Measurements from ENCODE around the gene HERC4.
"Not testable (repeated sequence)": the region's sequence is repeated elsewhere in the genome, so short reads cannot be mapped to it uniquely, and the experiment has no call there.

Gene HERC4

DNA sequence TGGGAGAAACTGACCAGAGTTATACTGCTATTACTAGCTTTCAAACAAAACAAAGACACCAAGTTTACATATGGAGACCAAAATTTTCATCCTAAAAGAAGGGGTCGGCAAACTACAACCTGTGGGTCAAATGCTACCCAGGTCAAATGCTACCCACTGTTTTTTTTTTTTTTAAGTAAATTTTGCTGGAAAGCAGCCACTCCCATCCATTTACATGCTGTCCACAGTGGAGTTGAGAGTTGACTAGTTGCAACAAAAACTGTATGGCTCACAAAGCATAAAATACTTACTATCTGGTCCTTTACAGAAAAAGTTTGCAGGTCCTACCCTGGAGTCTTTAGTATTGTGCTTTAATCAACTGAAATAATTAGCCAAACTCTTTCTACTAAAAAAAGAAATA is 99.2 kb downstream of the HERC4 start:
- H3K4me3 ChIP-seq (ENCODE audit: low read depth, low read length): no peak overlapping the region

DNA sequence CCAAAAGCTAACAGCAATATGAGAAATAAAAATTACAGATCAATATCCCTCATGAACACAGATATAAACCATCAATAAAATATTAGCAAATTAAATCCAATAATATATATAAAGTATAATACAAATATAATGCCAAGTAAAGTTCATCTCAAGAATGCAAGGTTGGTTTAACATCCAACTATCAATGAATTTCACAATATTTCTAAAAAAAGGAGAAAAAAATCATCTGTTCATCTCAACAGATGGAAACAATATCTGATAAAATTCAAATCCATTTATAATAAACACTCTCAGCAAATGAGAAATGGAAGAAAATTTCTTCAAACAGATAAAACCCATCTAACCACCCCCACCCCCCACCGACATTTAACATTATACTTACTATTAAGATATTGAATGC is 103.8 kb downstream of the HERC4 start:
- H3K4me3 ChIP-seq (ENCODE audit: low read depth, low read length): no peak overlapping the region

DNA sequence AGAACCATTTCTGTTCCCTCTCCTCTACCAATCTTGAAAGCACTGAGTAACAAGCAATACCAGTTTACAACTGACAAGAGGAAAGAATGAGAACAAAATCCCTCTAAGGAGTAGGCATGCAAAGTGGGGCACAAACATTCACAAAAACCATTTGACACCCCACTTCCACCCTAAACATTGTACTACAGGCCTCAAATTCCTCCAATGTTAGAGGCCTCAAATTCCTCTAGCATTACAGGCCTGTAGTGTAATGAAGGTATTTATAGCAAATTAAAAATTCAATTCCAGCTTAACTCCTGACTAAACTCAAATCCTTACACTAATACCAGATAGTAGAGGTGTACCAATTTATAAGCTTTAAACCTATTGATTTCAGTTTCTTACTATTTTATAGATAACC is 105.2 kb downstream of the HERC4 start:
- no peak overlapping the region for H3K4me3 ChIP-seq (ENCODE audit: low read depth, low read length)

DNA sequence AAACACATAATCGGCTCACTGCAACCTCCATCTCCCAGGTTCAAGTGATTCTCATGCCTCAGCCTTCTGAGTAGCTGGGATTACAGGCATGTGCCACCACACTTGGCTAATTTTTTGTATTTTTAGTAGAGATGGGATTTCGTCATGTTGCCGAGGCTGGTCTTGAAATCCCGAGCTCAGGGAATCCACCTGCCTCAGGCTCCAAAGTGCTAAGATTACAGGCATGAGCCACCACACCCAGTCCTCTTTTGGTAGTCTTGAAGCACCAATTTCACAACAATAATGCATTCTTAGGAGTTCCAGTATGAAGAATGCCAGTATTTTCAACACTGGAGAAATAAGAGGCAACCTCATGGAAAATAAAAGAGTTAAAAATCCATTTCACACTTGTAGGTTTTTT is 109.0 kb downstream of the HERC4 start:
- not testable (repeated sequence) for H3K4me3 ChIP-seq (ENCODE audit: low read depth, low read length)

DNA sequence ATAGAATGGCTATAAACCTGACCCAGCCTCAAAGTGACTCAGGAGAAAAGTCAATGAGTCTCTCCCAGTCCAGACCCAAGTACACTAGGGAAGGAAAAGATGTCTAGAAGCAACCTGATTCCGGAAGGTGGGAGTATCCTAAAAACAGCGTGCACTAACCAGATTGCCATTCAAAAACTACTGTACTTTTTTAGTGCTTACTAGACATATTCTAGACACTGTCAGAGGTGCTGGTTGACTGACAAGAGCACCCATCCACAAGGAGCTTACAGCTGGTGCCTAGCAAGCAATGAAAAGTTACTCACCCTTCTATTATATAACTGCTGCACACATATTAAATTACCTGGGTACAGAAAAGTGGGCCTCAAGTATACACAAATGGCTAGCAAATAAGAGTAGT is 109.6 kb downstream of the HERC4 start:
- H3K4me3 ChIP-seq (ENCODE audit: low read depth, low read length): no peak overlapping the region

DNA sequence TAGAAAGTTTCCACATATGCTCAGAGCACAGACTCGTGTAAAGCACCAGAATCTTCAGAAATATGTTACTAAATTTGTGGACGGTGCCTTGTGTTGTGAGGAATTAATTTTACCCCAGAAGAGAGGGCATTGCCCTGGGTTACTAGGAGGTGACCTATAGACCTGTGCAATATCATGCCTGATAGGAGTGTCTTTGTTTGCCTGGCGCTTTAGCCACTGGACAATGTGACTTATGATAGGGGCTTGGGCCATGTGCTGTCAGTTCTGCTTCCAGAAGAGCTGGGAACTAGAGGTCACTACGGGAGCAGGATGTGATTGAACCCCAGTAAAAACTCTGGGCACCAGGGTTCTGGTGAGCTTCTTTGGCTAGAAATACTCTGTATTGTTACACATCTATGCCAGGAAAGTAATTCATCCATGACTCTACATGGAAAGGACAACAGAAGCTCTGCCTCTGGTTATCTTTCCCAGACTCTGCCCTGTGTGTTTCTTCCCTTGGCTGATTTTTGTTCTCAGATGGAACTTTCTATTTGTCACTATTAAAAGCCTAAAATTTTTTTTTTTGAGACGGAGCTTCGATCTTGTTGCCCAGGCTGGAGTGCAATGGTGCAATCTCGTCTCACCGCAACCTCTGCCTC is 115.1 kb downstream of the HERC4 start:
- H3K4me3 ChIP-seq (ENCODE audit: low read depth, low read length): no peak overlapping the region

DNA sequence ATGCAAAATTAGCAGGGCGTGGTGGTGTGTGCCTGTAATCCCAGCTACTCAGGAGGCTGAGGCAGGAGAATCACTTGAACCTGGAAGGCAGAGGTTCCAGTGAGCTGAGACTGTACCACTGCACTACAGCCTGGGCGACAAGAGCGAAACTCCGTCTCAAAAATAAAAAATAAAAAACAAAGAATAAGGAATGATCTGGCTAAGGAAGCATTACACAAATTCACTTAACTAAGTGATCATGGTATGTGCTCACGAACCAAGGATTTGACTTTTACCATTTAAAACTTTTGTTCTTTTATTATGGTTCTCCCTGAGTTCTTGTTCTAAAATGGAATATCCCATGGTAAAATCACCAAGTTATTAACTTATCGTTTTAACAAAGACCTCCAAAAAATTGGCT is 119.5 kb downstream of the HERC4 start:
- no peak overlapping the region for H3K4me3 ChIP-seq (ENCODE audit: low read depth, low read length)

DNA sequence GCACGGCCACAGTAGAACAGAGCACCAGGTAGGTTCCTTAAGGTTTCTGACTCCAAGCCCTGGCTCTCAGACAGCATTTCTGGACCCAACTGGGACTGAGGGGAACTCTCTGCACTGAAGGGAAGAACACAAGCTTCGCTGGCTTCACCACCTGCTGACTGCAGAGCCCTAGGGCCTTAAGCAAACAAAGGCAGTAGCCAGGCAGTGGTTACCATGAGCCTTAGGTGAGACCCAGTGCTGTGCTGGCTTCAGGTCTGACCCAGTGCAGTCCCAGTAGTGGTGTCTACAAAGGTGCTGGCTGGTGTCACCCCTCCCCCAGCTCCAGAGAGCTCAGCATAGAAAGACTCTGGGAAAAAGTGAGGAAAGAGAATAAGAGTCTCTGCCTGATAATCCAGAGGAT is 131.2 kb downstream of the HERC4 start:
- H3K4me3 ChIP-seq (ENCODE audit: low read depth, low read length): no peak overlapping the region

DNA sequence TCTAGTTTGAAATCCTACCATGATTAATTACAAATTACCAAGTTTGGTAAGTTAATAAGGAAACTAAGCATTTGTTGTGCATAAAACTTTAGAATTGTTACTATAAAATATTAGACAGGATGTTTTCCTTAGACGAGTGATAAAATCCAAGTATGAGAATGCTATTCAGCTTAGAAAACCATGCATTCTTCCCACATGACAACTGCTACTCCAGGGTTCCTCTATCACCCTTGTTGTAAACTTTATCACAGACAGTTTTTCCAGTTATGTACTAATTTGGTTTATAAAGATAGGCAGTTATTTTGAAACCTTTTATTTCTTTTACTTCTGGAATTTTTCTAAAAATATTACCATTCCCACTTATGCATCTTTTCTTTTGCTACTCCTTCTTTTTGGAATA is 138.7 kb downstream of the HERC4 start:
- no peak overlapping the region for H3K4me3 ChIP-seq (ENCODE audit: low read depth, low read length)

DNA sequence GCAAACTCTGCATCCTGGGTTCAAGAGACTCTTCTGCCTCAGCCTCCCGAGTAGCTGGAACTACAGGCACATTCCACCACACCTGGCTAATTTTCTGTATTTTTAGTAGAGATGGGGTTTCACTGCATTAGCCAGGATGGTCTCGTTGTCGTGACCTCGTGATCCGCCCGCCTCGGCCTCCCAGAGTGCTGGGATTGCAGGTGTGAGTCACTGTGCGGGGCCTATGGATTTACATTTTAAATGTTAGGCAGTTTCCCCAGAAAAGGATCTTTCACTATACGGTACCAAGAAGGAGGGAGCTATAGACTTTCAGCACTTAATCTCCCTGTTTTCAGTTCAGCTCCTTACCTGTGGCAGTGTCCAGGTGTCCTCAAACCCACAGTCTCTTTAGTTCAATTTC is 139.9 kb downstream of the HERC4 start:
- no peak overlapping the region for H3K4me3 ChIP-seq (ENCODE audit: low read depth, low read length)

DNA sequence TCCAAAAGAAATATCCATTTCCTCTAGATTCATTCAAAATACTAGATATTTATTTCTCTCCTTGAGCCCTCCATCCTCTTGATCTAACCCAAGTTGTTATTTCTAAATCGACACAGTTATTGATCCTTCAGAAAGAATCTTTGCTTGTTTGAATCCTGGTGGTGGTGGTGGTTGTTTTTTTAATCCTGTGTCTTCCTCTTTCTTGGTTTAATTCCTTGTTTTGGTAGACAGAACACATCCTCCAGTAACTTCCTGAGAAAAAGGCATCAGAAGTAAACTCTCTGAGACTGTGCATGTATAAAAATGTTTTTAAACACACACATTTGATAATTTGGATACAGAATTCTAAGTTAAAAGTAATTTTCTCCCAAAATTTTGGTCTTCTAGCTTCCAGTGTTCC is 140.7 kb downstream of the HERC4 start:
- no peak overlapping the region for H3K4me3 ChIP-seq (ENCODE audit: low read depth, low read length)

DNA sequence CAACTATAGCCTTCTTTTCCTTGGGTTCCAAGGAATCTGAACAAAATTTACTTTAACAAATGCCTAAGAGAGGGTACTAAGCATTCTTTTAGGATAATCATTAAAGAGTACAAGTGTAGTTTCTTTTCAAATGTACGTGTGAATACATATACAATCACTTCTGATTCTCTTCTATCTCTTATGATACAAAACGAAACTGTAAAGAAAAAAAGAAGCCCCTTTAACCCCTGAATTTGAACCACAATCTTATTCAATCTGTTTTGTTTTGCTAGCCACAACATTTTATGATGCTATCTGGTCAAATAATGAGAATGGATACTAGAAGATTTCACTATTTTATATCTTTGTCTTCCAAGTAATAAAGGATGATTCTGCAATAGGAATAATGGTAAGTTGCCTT is 141.9 kb downstream of the HERC4 start:
- H3K4me3 ChIP-seq (ENCODE audit: low read depth, low read length): no peak overlapping the region

DNA sequence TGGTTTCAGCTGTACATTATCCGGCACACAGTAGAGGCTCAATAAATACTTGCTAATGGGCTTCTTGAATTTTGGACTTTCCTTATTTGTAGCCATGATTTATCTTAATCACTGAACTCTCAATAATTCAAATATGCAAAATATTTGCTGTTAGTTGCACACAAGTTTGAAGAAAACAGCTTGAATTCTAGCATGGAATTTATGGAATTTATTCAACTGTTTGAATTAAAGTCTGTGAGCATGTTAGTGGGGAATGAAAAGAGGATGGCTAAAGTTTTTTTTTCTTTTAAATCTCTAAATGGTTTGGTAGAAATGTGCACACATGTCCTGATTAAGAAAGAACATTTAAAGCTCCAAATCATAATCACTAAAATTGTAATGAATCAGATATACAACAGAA is 148.1 kb downstream of the HERC4 start:
- H3K4me3 ChIP-seq (ENCODE audit: low read depth, low read length): no peak overlapping the region

DNA sequence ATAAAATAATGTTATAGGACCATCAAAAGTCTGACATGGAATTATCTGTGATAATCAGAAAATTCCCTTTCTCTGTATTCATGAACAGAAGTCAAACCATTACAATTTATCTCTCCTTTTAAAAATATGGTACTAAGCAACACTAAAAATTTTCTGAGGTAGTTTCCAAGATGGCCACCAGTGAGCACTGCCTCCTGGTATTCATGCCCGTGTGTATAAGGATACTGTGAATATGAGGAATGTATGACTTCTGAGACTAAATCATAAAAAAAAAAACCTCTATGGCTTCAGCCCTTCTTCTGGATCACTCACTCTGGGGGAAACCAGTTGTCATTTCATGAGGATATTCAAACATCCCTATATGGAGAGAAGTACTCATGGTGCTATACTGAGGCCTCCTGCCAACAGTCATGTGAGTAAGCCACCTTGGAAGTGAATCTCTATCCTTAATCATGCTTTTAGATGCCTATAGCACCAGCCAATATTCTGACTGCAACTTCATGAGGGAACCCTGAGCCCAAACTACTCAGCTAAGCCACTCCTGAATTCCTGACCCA is 149.6 kb downstream of the HERC4 start:
- no peak overlapping the region for H3K4me3 ChIP-seq (ENCODE audit: low read depth, low read length)

DNA sequence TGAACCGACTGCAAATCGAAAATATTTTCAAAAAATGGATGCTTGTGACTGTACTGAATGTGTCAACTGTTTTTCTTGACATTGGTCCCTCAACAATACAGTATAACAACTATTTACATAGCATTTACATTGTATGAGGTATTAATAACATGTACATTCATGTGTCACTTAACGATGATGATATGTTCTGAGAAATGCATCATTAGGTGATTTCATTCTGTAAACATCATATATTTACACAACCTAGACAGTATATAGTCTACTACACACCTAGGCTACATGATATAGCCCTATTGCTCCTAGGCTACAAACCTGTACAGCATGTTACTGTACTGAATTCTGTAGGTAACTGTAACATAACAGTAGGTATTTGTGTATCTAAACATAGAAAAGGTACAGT is 150.9 kb downstream of the HERC4 start:
- H3K4me3 ChIP-seq (ENCODE audit: low read depth, low read length): no peak overlapping the region

DNA sequence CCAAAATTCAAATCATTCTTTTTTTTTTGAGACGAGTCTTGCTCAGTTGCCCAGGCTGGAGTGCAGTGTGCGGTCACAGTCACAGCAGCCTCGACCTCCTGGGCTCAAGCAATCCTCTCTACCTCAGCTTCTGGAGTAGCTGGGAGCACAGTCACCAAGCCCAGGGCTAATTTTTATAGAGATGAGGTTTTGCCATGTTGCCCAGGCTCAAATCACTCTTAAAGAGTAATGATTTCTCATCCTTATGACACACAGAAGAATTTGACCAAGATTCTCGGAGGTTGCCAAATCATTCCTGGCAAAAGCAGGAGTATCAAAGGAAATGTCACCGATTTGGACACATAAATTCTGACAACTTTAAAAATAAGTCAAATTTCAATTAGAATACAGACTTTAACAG is 151.5 kb downstream of the HERC4 start:
- H3K4me3 ChIP-seq (ENCODE audit: low read depth, low read length): no peak overlapping the region

DNA sequence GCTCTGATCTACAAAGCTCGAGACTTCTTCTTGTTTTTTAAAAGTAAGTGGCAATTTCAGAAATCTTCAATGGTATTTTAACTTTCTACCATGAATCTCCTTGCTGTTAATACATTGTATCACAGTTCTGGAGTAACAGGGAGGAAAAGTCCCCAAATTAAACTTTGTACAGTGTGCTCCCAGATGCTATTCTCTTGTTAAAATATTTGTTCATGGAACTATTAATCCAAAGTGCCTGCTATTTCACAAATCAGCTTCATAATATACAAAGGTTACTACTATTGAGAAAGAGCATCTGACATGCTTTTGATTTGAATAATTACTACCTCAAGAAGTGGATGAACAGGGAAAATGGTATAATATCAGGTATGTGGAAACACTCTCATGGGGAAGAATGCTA is 154.0 kb downstream of the HERC4 start:
- H3K4me3 ChIP-seq (ENCODE audit: low read depth, low read length): no peak overlapping the region

DNA sequence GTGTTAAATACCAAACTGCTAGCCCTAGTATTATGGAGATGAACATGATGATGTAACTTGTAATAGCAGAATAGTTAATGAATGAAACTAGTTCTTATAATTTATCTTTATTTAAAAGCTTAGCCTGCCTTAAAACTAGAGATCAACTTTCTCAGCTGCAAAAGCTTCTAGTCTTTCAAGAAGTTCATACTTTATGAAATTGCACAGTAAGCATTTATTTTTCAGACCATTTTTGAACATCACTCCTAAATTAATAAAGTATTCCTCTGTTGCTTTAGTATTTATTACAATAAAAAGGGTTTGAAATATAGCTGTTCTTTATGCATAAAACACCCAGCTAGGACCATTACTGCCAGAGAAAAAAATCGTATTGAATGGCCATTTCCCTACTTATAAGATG is 157.4 kb downstream of the HERC4 start:
- H3K4me3 ChIP-seq (ENCODE audit: low read depth, low read length): no peak overlapping the region

DNA sequence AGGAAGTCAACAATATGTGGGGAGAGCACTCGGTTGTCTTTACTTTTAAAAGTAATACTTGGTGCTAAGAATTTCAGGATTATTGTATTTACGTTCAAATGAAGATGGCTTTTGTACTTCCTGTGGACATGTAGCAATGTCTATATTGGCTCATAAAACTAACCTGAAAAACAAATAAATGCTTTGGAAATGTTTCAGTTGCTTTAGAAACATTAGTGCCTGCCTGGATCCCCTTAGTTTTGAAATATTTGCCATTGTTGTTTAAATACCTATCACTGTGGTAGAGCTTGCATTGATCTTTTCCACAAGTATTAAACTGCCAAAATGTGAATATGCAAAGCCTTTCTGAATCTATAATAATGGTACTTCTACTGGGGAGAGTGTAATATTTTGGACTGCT is 157.9 kb downstream of the HERC4 start:
- no peak overlapping the region for H3K4me3 ChIP-seq (ENCODE audit: low read depth, low read length)

DNA sequence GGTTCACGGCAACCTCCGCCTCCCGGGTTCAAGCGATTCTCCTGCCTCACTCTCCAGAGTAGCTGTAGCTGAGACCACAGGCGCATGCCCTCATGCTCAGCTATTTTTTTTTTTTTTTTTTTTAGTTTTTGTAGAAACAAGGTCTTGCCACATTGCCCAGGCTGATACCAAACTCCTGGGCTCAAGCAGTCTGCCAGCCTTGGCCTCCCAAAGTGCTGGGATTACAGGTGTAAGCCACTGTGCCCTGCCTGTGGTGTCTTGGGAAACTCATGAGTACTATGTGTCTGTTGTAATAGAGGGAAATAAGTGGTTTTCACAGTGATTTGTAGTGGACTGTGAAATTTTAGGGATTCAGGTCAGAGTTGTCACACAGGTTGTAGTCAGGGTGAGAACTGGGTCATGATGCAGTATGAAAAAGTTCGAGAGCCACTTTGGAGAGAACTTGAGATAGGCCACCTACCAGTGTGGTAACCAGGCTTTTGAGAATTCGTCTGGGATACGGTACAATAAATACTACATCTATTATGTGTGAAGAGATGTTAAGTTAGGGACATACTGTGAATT is 160.2 kb downstream of the HERC4 start:
- no peak overlapping the region for H3K4me3 ChIP-seq (ENCODE audit: low read depth, low read length)

DNA sequence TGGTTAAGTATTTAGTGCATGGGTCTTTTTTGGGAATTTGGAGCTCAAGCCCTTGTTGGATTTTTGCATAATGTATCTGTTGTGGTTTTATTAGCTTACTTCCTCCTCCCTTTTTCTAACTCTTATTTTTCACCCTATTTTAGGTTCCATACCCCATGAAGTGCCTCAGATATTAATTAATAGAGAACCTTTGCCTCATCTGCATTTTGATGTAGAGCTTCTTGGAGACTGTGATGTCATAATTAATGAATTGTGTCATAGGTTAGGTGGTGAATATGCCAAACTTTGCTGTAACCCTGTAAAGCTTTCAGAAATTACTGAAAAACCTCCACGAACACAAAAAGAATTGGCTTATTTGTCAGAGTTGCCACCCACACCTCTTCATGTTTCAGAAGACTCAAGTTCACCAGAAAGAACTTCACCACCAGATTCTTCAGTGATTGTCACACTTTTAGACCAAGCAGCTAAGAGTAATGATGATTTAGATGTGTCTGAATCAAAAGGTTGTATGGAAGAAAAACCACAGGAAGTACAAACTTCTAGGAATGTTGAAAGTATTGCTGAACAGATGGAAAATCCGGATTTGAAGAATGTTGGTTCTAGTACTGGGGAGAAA is 162.6 kb downstream of the HERC4 start:
- H3K4me3 ChIP-seq (ENCODE audit: low read depth, low read length): no peak overlapping the region

DNA sequence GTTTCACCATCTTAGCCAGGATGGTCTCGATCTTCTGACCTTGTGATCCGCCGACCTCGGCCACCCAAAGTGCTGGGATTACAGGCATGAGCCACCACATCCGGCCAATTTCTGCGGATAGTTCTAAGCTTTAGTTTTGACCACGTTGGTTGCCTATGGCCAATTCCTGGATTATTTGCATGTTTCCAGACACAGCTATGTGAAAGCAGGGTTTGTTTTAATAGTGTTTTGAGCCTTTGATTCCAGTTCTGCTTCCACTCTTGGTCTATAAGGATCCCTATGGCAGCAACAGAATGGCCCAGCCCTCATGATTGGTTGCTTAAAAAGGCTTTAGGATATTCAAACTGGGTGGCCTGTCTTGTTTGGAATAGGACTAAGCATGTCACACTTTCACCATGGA is 171.5 kb downstream of the HERC4 start:
- no peak overlapping the region for H3K4me3 ChIP-seq (ENCODE audit: low read depth, low read length)

DNA sequence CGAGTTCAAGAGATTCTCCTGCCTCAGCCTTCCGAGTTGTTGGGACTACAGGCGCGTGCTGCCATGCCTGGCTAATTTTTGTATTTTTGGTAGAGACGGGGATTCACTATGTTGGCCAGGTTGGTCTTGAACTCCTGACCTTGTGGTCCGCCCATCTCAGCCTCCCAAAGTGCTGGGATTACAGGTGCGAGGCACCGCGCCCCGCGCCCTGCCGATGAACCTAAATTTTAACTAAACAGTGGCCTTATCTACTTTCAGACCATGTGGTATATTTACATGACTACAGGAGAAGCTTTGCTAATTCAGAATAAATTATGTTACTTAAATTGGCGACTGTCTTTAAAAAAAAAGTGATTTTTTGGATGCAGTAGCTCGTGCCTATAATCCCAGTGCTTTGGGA is 181.4 kb downstream of the HERC4 start:
- no peak overlapping the region for H3K4me3 ChIP-seq (ENCODE audit: low read depth, low read length)
